Suprapubic skin (tissue), 4 donors: ENCODE results near the gene SLC6A18. TPM values are rescaled to one million over a fixed set of nuclear protein-coding genes. Genes with fewer than 3 reads are reported as not detected.

ENCODE experiments used
- DNase-seq, 2 donors: peaks; one replicate each; pipeline ENCODE4 v3.0.0-alpha.2; 2019; ENCODE audit warnings: low spot score in 2 of 2
- H3K27ac ChIP-seq: fragments of 200-600 bp; sonication (generic); one replicate; pipeline ENCODE4 v1.5.1; 2019
- H3K27me3 ChIP-seq: fragments of 200-600 bp; sonication (generic); one replicate; pipeline ENCODE4 v1.5.1; 2019
- H3K36me3 ChIP-seq: fragments of 200-600 bp; sonication (generic); one replicate; pipeline ENCODE4 v1.5.1; 2019
- H3K4me1 ChIP-seq: fragments of 200-600 bp; sonication (generic); one replicate; pipeline ENCODE4 v1.5.1; 2019
- H3K4me3 ChIP-seq: fragments of 200-600 bp; sonication (generic); one replicate; pipeline ENCODE4 v1.5.1; 2019; ENCODE audit warnings: mild to moderate bottlenecking
- H3K9me3 ChIP-seq: fragments of 200-600 bp; sonication (generic); one replicate; pipeline ENCODE4 v1.5.1; 2019
- CTCF ChIP-seq, 2 donors: fragments of 200-600 bp in 1 of 2; fragments of 450-650 bp in 1 of 2; sonication (generic) in 1 of 2; IDR thresholded peaks; one replicate each; pipeline ENCODE4 v1.5.1; 2016 to 2019; ENCODE audit warnings: antibody characterized with exemption in 2 of 2, mild to moderate bottlenecking in 1 of 2, moderate library complexity in 1 of 2
- EP300 ChIP-seq: sonication (generic); formaldehyde crosslinking; IDR thresholded peaks from one replicate; pipeline ENCODE4 v1.6.1; 2017; ENCODE audit warnings: antibody characterized with exemption
- POLR2A ChIP-seq, 2 donors: fragments of 450-650 bp; IDR thresholded peaks; one replicate each; pipeline ENCODE4 v1.6.1; 2017; ENCODE audit warnings: antibody characterized with exemption in 2 of 2, mild to moderate bottlenecking in 2 of 2, moderate library complexity in 2 of 2
- POLR2AphosphoS5 ChIP-seq, 3 donors: sonication (generic); formaldehyde crosslinking; IDR thresholded peaks; one replicate each; pipeline ENCODE4 v1.6.1; 2017; ENCODE audit warnings: antibody characterized with exemption in 3 of 3
- WGBS: methylation state at CpG from one replicate; pipeline ENCODE4 v1.1.5; 2018; 5-methylcytosine and 5-hydroxymethylcytosine counted together
- total RNA-seq, 4 donors: library from RNA; depleted of rRNA; stranded (reverse); fragments of >200 nt; gene quantifications; one replicate each; pipeline ENCODE4 v1.1.0, GENCODE V29; 2016

SLC6A18 gene
- not detected for total RNA-seq

- Histone ChIP-seq H3K4me1 (no peaks in the 10 kb centered on the region), H3K36me3 (no peaks in the 10 kb centered on the region), H3K4me3 (no peak within 1 kb of the TSS), H3K27me3 (peaks cover 47% of the 10 kb centered on the region), H3K27ac (no peak within 1 kb of the TSS), H3K9me3 (no peaks in the 10 kb centered on the region)
- DNase-seq = no peak
- TF ChIP-seq CTCF (IDR thresholded peaks at IDR 0.05) = no peak
- no peak for TF ChIP-seq EP300
- TF ChIP-seq POLR2AphosphoS5 (IDR thresholded peaks at IDR 0.05) = no peak
- TF ChIP-seq POLR2A (IDR thresholded peaks at IDR 0.05) = no peak
- whole genome bisulfite sequencing = 68% methylated on average over 11 of the region's 11 CpGs
Measured at GRCh38 chr5:1225081-1225480, at the start of gene SLC6A18. SLC6A18 (plus strand) TSS chr5:1225381; CDS start chr5:1225478, 97 bp downstream.

- Histone ChIP-seq H3K27ac (no peak overlapping the region), H3K36me3 (no peaks in the 10 kb centered on the region), H3K4me1 (no peaks in the 10 kb centered on the region), H3K4me3 (no peak overlapping the region), H3K9me3 (no peaks in the 10 kb centered on the region), H3K27me3 (peaks cover 3% of the 10 kb centered on the region)
- DNase-seq = no peak
- 98% methylated on average over 21 of the region's 26 CpGs for WGBS
- TF ChIP-seq EP300 (no peak), CTCF (IDR thresholded peaks at IDR 0.05) (no peak), POLR2AphosphoS5 (IDR thresholded peaks at IDR 0.05) (no peak), POLR2A (IDR thresholded peaks at IDR 0.05) (no peak)
Measured at GRCh38 chr5:1175801-1176472, 49.2 kb upstream of the SLC6A18 start.

DNA sequence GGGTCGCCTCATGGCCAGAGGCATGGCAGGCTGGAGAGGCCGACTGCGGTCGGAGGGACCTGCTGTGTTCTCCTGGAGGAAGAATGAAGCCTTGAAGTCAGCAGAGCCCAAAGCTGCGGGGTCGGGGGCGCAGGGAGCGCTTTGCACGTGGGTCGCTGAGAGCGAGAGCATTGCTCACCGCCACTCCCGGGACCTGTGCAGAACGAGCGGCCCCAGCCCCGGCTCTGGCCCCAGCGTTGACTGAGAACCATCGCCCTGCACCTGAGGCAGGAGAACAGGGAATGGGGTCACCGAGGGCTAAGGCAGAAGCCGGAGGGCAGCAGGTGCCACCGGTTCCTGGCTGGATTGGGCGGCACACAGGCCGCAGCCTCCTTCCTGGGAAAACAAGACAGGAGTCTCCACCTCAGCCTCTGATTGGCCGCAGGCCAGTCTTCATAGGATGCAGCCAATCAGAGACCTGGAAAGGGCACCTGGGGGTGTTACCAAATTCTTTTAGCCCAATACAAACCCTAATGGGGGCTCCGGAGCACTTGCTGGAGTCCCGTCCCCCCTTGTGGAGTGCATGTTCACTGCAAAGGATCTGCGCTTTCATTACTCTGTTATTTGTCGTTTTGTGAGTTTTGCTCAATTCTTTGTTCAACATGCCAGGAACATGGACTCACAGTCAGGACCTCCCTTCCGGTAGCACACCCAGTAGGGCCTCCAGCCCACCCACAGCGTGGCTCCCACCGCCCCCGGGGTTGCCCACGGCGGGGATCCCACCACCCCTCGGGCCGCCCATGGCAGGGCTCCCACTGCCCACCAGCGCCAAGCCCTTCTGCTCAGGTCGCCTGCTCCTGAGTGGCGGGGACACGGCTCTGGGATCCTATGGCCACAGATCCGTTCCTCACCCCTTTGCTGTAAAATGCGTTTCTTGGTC is 48.4 kb upstream of the SLC6A18 start:
- Histone ChIP-seq H3K27ac (no peak overlapping the region), H3K9me3 (no peaks in the 10 kb centered on the region), H3K4me1 (no peaks in the 10 kb centered on the region), H3K27me3 (peaks cover 8% of the 10 kb centered on the region), H3K4me3 (no peak overlapping the region), H3K36me3 (no peaks in the 10 kb centered on the region)
- DNase-seq = no peak
- 81% methylated on average over 25 of the region's 42 CpGs for WGBS
- TF ChIP-seq EP300 (no peak), POLR2A (IDR thresholded peaks at IDR 0.05) (no peak), CTCF (IDR thresholded peaks at IDR 0.05) (no peak), POLR2AphosphoS5 (IDR thresholded peaks at IDR 0.05) (no peak)

- Histone ChIP-seq H3K27me3 (peaks cover 9% of the 10 kb centered on the region), H3K4me1 (no peaks in the 10 kb centered on the region), H3K9me3 (no peaks in the 10 kb centered on the region), H3K4me3 (no peak overlapping the region), H3K27ac (no peak overlapping the region), H3K36me3 (no peaks in the 10 kb centered on the region)
- 91% methylated on average over 7 of the region's 30 CpGs for WGBS
- no peak for DNase-seq
- TF ChIP-seq CTCF (IDR thresholded peaks at IDR 0.05) = no peak
- no peak for TF ChIP-seq EP300
- no peak for TF ChIP-seq POLR2A (IDR thresholded peaks at IDR 0.05)
- TF ChIP-seq POLR2AphosphoS5 (IDR thresholded peaks at IDR 0.05) = no peak
Measured at GRCh38 chr5:1177826-1178528, 47.2 kb upstream of the SLC6A18 start.
